ENCODE results near the gene ZNF445.
"Not testable (repeated sequence)": the region's sequence is repeated elsewhere in the genome, so short reads cannot be mapped to it uniquely, and the experiment has no call there.

The ZNF445 gene

DNA sequence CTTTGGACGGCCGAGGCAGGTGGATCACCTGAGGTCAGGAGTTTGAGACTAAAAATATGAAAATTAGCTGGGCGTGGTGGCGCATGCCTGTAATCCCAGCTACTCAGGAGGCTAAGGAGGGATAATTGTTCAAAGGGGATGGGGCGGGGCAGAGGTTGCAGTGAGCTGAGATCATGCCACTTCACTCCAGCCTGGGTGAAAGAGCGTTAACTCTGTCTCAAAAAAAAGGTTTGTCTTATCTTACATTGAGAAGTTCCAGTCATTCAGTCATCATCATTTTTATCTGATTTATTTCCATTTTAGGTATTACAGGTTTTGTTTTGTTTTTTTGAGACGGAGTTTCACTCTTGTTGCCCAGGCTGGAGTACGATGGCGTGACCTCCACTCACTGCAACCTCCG, 2.6 kb downstream of the ZNF445 start:
- DNase-seq: not testable (repeated sequence)

DNA sequence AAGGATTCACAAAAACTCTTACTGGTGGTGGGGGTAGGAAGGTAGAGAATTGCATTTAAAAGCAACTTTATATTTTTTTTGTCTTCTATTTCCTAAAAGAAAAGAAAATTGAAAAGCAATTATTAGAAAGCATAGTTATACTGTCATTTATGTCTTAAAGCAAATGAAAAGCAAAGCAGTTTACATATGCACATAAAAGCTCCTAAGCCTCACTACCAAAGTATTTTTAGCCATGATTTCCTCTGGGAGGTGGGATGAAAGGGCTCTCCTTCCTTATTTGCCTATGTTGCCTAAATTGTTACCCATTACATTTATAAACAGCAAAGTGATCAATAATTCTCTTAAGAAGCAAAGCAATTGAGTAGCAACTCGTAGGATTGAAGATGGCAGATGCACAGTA, 7.0 kb downstream of the ZNF445 start:
- no peak for DNase-seq

DNA sequence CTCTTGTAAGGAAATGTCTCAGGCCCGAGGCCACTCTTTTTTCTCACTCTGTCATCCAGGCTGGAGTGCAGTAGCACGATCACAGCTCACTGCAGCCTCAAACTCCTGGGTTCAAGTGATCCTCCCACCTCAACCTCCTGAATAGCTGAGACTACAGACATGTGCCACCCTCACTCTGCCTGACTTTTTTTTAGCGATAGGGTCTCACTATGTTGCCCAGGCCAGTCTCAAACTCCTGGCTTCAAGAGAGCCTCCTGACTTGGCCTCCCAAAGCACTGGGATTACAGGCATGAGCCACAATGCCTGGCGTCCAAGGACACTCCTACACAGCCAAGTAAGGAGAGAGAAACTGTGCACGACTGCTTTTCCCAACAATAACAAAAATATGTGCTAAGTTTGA, 7.6 kb downstream of the ZNF445 start:
- DNase-seq: no peak

DNA sequence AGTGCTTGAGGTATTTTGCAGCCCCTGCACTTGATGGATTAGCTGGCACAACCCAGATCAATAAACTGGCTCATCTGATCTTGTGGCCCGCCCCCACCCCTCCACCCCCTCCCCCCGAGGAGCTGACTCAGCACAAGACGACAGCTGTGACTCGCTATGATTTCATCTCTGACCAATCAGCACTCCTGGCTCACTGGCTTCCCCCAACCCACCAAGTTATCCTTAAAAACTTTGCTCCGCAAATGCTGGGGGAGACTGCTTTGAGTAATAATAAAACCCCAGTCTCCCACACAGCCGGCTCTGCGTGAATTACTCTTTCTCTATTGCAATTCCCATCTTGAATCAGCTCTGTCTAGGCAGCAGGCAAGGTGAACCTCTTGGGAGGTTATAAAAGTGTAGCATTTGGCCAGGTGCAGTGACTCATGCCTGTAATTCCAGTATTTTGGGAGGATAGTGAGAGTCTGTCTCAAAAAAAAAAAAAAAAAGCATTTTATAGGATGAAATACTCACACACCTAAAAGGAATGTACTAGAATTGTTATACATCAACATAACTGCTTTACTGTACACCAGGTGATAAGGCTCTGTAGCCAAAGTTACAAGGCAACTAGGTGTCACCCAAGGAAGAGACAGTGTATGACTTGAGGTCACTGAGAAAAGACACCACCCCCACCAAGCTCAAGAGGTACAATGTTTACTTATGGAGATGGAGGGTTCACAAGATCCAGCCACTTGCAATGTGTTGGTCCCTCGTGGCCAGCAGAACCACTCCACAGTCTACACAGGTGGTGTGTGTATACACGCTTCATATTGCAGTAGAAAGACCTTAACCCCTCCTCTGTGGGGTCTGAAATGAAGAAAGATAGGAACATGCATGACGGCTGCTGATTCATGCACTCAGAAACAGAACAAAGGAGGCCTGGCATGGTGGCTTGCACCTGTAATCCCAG, 8.6 kb downstream of the ZNF445 start:
- no peak for DNase-seq

DNA sequence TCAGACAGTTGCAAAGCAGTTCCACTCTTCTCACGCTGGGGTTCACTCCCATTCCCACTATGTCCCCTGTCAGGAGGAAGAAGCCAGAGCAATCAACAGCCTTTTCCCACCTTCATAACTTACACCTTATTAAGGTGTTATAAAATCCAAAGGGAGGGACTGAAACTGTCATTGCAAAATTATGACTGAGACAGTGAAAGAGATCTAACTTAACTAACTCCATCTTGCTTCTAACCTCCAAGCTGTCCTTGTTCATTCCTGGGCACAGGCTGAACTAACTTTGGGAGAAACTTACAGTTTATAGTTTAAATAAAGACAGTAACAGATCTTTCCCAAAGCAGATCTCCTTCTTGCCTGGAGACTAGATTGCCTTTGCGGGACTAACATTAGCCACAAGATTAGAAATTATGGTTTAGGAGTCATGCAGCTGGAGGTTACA, 9.4 kb downstream of the ZNF445 start:
- not testable (repeated sequence) for DNase-seq

DNA sequence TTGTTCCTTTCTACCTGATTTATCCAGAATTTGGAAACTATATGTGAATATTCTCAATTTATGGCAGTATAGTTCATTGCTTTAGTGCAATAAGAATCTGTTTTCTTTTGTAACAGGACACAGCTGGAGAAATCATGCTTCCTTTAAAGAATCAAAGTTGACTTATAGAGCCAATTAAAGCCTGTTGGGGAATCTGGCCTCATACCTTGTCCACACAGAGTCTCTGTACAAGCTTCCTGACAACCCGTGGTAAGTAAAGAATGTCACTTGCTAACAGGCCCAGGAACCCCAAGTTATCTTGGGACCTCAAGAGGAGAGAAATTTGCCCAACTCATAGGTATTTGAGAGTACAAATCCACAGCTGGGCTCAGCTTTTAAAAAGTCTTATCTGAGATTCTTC, 10.2 kb downstream of the ZNF445 start:
- DNase-seq: no peak

DNA sequence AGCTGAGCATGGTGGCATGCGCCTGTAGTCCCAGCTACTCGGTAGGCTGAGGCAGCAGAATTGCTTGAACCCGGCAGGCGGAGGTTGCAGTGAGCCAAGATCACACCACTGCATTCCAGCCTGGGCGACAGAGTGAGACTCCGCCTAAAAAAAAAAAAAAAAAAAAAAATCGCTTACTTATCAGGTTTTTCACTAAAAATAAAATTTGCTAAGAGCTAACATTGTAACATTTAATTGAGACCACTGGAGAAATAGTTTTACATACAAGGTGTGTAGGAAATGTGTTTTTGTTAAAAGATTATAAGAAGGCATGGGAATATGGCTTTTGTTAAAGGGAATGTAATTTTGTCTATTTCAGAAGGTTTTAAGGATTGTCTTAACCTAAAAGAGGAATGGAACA, 12.6 kb downstream of the ZNF445 start:
- not testable (repeated sequence) for DNase-seq

DNA sequence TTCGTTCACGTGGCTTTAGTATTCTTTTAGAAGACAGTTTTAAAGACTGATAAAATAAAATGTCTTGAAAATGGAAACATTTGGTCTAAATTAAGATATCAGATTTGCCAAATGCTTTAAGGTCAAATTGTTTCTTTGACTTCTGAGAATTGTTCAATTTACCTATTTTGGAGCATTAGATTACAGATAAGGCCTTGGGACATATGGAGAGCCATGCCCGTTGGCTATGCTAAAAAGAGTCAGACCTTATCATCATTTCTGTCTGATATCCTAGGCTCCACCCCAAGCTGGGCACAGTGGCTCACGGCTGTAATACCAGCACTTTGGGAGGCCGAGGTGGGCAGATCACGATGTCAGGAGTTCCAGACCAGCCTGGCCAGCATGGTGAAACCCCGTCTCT, 13.0 kb downstream of the ZNF445 start:
- DNase-seq: no peak

DNA sequence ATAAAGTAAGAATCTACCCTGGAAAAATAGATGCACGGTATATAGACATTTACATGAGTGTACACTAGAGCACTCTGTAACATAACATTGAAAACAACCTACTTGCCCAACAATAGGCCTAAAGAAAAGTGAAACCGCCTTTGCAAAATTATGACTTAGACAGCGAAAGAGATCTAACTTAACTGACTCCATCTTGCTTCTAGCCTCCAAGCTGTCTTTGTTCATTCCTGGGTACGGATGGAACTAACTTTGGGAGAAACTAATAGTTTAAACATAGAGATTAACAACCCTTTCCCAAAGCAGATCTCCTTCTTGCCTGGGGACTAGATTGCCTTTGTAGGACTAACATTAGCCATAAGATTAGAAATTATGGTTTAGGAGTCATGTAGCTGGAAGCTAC, 17.4 kb downstream of the ZNF445 start:
- not testable (repeated sequence) for DNase-seq

DNA sequence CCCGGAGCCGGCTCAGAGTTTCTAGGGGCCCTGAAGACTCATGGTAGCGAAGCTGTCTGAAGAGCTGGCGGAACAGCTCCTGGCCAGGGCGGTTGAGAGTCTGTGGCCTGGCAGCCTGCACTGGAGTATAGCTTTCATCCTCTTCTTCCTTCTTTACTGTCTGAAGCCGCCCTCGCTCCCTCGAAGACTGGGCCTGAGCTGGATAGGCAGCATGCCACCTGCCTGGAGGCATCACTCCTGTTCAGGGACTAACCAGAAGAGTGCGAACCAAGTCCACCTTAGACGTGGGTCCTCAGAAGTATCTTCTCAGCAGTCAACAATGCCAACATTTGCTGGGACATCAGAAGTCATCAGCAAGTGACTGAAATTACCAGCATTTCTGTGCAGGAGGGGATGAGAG, 22.2 kb downstream of the ZNF445 start:
- DNase-seq: no peak

DNA sequence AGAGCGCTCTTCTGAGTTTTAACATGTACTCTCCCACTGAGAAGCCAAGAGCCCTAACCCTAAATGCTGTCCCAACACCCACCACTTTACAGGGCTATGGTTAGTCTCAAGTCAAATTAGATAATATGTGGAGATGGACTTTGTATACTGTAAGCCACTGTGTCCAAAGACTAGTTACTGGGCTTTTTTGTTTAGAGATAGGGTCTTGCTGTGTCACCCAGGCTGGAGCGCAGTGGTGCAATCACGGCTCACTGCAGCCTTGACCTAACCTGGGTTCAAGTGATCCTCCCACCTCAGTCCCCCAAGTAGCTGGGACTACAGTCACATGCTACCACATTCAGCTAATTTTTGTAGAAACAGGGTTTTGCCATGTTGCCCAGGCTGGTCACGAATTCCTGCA, 23.2 kb downstream of the ZNF445 start:
- DNase-seq: no peak

DNA sequence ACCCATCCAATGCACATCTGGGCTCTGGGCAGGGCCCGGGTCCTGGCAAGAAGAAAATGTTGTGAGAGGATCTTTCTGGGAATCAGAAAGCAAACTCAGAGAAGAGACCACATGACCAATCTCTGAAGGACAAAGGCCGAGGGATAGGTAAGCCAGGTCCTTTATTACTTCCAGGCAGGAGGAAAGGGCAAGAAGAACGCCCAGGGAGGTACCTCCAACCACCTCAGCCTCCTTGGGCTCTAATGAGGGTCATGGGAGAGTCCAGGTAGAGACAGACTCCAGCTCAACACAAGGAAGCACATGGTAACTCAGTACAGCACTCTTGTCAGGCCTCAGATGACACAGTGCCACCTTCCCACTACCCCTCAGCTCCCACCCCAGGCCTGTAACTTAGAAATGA, 26.0 kb downstream of the ZNF445 start:
- DNase-seq: no peak

DNA sequence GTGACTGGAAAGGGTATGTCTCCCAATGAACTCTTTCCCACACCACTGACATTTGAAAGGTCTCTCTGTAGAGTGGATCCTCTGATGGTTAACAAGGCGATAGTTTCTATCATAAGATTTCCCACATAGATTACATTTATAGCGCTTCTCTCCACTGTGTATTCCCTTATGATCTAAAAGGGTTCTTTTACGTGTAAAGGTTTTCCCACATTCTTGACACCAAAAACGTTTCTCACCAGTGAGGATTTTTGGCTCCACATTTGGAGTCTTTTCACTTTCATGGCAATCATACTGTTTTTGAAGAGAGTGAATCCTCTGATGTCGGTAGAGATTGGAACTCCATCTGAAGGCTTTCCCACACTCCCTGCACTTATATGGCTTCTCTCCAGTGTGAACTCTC, 30.5 kb downstream of the ZNF445 start:
- DNase-seq: no peak

DNA sequence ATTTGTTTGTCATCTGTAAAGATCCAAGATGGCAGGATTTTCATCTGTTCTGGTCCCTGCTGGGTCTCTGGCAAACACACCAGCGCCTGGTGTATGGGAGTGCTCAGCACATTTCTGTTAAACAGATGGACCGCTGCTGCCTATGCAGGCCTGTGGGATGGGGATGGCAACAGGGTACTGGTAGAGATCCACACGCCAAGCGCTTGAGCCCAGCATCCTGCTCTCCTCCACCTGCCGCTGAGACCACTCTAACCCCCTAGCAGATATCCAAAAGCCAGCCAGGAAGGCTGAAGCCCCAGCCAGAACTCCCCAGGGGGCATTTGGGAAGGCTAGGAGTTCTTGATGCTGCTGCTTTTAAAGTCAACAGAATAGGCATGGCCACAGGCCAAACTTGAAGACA, 31.7 kb downstream of the ZNF445 start:
- DNase-seq: no peak

DNA sequence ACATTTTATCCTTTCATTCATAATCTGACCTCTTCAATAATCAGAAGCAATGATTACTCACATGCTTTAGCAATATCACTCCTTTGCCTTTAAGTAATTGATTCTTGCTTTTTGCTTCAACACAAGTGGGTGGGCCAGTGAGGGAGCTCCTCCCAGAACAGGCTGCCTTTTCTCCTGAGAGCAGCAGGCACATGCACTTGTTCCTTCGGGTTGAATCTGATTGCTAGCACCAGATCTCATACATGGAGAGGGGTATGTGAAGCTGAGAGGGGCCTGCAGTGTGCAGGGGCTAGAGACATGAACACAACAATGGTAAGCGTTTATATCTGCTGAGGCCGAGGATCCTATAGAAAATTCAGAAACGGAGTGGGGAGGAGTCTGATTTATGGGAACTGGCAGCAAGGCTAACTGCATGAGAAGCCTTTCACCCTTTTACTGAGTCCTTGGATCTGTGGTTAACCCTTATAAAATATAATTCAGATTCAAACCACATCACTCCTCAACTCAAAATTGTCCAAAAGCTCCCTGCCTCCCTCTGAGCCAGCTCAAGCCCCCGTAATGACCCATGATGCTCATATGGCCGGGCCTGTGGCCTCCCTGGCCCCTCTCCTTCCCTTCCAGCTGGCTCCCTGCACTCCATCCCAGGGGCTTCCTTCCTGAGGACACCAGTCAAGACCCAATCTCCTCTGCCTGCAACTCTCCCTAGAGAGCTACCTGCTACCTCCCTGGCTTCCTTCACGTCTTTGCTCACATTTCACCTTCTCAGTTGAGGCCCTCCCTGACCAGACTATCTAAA, 32.4 kb downstream of the ZNF445 start:
- no peak for DNase-seq

DNA sequence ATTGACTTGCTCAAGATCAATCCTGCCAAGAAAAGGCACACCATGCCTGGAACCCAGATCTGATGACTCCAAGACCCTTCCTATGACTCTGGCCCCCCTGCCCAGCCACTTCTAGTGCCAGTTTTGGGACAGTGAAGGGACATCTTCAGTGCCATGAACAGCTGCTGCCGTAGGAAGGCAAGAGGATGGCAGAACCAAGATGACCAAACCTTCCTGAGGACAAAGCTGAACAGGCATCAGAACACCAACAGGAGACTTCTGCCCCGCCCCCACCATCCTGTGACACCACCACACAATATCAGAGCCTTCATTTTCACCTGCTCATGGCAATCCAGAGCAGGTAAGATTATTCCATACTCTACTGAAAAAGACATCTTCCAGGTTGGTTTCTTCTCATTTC, 33.0 kb downstream of the ZNF445 start:
- no peak for DNase-seq

DNA sequence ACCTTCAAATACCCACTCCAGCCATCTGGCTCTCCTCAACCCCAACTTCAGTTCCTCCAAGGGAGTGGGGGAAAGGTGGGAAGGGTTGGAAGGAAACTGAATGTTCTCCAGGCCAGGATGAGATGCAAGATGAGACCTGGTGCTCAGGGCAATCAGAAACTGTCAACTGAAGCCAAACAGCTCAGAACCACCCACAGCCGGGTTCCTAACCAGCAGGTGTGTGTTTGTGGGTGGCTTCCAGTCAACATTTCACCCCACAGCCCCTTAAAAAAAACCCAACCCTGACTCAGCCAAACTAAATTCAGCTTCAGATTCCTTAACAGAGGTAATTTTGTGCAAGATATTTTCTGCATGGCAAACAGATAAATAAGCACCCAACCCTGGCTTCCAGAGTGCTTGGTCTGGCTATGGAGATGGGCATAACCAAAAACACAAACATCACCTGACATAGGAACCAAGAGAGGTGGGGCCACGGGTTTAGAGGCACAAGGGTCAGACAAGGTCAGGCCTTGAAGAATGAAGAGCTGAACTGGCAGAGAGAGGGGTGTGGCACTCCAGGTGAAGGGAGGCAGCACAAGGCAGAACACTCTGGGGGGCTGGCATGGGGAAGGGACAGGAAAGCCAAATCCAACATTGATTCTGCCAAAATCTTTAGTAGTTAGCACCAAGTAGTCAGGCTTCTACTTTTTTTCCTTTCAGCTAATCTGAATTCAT, 34.7 kb downstream of the ZNF445 start:
- no peak for DNase-seq

DNA sequence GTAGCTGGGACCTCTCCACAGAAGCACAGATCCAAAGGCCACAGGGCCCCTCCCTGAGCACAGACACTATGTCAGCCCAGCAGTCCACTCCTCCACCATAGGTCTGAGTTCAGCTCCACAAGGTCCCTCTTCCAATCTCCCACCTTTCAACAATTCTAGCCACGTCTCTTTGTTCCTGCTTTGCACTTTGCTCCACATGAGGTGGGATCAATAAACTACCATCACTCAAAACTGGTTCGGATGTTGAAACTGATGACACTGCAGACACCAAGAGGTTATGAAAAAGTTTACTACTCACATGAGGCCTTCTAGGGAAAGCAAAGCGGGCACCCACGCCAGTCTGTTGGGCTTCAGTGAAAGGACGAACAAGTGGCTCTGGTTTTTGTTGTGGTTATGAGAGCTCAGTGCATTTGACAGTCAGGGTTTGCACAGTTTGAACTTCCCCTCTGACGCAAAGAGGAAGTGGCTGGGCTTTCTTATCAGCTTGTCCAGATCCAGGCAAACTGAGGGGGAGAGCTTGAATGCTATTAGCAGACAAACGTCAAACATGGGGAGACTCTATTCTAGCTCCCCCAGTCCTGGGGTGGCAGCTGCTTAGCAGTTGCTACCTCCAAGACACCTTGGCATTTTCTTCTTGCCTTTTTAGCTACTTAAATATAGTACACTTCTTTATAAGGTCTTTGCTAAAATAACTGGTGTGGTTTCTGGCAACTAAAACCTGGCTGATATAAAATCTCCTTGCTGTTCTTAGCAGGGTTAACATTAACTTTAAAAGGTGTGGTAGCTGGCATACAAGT, 37.8 kb downstream of the ZNF445 start:
- no peak for DNase-seq

DNA sequence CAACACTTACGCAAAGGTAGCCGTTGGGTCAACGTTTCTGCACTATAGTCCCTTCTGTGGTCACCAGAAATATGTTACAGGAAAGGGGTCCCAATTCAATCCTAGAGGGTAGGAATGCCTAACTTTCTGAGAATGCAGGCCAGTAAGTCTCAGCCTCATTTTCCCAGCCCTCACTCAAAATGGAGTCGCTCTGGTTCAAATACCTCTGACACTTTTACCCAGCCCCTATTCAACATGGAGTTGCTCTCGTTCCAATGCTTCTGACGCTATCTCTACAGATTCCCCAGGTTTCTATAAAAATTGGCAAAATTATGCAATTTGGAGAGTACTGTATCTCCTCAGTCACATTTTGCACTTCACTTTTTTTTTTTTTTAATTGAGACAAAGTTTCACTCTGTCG, 39.7 kb downstream of the ZNF445 start:
- DNase-seq: no peak

DNA sequence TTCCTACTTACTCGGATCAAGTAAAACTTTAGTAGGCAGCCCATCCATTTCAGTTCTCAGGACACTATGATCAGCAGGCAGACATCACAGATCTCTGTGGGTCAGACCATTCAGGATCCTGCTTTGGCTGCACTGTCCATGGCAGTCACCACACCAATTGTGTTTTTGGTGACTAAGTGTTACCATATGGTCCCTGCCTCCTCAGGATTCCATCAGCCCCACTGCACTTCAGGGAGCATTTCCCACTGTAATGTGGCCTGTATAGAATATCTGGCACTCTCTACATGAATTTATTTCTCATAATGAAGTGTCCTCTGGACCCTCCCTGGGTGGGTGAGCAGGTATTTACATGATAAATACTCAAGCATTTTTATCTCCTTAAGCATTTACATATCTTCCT, 41.3 kb downstream of the ZNF445 start:
- no peak for DNase-seq

DNA sequence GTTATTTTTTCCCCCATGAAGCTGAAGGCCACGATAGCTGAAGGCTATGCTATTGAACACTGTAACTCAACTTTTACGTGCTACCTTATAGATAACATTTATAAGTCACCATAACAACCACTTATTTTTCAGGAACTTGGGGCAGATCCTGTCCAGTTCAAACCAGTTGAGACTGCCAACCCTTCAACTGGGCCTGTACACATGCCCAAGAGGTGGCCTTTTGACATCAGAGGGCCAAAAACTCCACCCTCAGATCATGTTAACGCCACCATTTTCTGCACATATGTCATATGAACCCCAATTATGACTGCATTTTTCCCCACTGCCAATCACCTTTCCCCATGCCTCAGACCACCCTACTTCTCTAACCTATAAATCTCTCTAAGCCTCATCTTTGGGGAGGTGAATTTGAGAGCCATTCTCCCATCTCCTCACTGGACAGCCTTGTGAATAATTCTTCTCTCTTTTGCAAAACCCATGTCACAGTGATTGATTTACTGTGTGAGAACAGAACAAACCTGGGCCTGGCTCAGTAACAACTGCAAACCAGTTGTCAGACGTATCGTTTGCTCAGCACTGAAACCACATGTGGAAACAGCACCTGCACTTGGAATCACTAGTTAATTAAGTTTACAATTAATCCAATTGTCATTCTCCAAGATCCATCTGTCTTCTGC, 42.5 kb downstream of the ZNF445 start:
- DNase-seq: no peak

DNA sequence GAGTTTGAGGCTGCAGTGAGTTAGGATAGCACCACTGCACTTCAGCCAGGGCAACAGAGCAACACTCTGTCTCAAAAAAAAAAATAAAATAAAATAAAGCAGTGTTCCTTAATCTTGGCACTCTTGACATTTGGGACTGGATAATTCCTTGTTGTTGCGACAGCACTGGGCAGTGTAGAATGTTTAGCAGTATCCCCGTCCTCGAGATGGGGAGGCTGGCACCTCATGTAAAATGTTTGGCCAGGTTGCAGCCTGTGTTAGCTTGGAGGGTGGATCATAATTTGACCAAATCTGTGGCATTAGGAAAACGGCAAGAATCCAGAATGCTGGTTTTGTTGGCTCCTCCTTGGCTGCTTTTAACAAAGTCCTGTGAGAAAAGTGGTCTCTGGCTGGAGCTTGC, 47.0 kb downstream of the ZNF445 start:
- no peak for DNase-seq

Data from SHP77 treated with DMSO at 0.1 percent for 48 hours (cell line).